Hippocampal formation (tissue), 2 donors: ENCODE results near the gene CSMD2.
A peak's percentile ranks its signal among the peaks of the same experiment; 100 is the strongest.

ENCODE experiments used
- DNase-seq, 2 donors: peaks; one replicate each; lab custom pipeline; 2025; lab: John Stamatoyannopoulos, UW

CSMD2 gene

GRCh38 chr1:33962061-33962460, 203.0 kb downstream of the CSMD2 start:
- no peak for DNase-seq

- DNase-seq: no peak
These were observed 204.7 kb downstream of the CSMD2 start for GRCh38 chr1:33960188-33960895.

GRCh38 chr1:33957854-33958253, 207.2 kb downstream of the CSMD2 start:
- peak in 1 of 2 donors; percentile 45 for DNase-seq

- no peak for DNase-seq
These were observed 209.9 kb downstream of the CSMD2 start for GRCh38 chr1:33955096-33955495.

GRCh38 chr1:33949570-33949969, 215.5 kb downstream of the CSMD2 start:
- no peak for DNase-seq

GRCh38 chr1:33948291-33948690, 216.7 kb downstream of the CSMD2 start:
- DNase-seq: no peak

GRCh38 chr1:33946836-33947235, 218.2 kb downstream of the CSMD2 start:
- no peak for DNase-seq

GRCh38 chr1:33944846-33945245, 220.2 kb downstream of the CSMD2 start:
- DNase-seq: no peak

GRCh38 chr1:33943978-33944377, 221.1 kb downstream of the CSMD2 start:
- no peak for DNase-seq

- no peak for DNase-seq
These were observed 232.2 kb downstream of the CSMD2 start for GRCh38 chr1:33932871-33933270.

GRCh38 chr1:33931111-33931475, 233.9 kb downstream of the CSMD2 start:
- DNase-seq: no peak

GRCh38 chr1:33930346-33931110, 234.5 kb downstream of the CSMD2 start:
- no peak for DNase-seq

- DNase-seq: no peak
These were observed 236.8 kb downstream of the CSMD2 start for GRCh38 chr1:33928251-33928650.

- DNase-seq: no peak
These were observed 237.3 kb downstream of the CSMD2 start for GRCh38 chr1:33927721-33928120.

- DNase-seq: peak; percentile 29 to 63
These were observed 239.4 kb downstream of the CSMD2 start for GRCh38 chr1:33925586-33925985.

GRCh38 chr1:33921281-33921680, 243.7 kb downstream of the CSMD2 start:
- DNase-seq: no peak

GRCh38 chr1:33918368-33918767, 246.7 kb downstream of the CSMD2 start:
- DNase-seq: no peak

- no peak for DNase-seq
These were observed 248.2 kb downstream of the CSMD2 start for GRCh38 chr1:33916786-33917185.

- no peak for DNase-seq
These were observed 250.5 kb downstream of the CSMD2 start for GRCh38 chr1:33914531-33914930.

GRCh38 chr1:33908324-33908956, 256.6 kb downstream of the CSMD2 start:
- no peak for DNase-seq

- no peak for DNase-seq
These were observed 258.9 kb downstream of the CSMD2 start for GRCh38 chr1:33906156-33906555.

- DNase-seq: no peak
These were observed 259.8 kb downstream of the CSMD2 start for GRCh38 chr1:33905241-33905640.

GRCh38 chr1:33903210-33903589, 261.8 kb downstream of the CSMD2 start:
- DNase-seq: no peak
